Measurements from ENCODE around the gene CUEDC1.

Gene CUEDC1

DNA sequence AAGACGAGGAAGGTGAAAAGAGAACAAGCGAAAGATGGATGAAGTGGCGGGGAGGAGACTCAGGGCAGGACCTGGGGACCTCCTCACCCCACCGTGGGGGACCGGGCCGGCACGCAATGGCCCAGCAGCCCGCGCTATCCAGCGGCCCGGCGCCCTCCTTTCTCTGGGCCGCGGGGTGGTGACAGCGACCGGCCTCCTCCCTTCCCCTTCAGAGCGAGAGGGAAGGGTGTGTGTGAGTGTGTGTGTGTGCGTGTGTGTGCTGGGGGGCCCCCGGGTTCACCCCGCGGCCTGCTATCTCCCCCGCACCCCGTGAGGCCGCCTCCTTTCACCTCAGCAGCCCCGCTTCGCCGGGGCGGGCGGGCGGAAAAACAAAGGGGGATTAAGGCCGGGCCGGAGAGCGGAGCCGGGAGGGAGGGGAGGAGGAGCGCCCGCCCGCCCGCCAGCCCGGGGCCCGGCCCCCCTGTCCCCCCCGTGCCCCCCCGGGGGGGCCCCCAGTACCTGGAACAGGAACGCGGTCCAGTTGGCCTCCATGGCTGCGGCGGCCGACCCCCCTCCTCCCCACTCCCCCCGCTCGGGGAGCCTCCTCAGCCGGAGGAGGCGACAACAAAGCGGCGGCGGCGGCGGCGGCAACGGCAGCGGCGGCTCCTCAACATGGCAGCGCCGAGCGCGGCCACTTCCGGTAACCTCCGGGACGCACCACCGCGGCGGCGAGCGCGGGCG is 32.5 kb upstream of the CUEDC1 start, which contains the start of gene VEZF1:
VEZF1 (minus strand) TSS at position 674 of the 720 bp plus-strand sequence; CDS start at position 531, 143 bp downstream.
- Histone ChIP-seq H2AFZ (ENCODE audit: low read length) (peak within 1 kb of the TSS; percentile 80), H3K18ac (ENCODE audit: low read length) (peak within 1 kb of the TSS; percentile 99), H2AK5ac (ENCODE audit: low read depth, low read length) (peak within 1 kb of the TSS; percentile 85), H3K36me3 (replicated peaks in 1 of 2; ENCODE audit: control insufficient read depth in 2 of 2, insufficient read depth in 2 of 2, low read length in 2 of 2) (peaks cover 1 to 24% of the 10 kb centered on the region in 2 donors), H2BK15ac (ENCODE audit: low read length) (peak within 1 kb of the TSS; percentile 95), H3K79me1 (ENCODE audit: low read depth, low read length) (no peaks in the 10 kb centered on the region), H3K27ac (replicated peaks; ENCODE audit: low read length) (peak within 1 kb of the TSS; percentile 96), H4K91ac (ENCODE audit: low read depth, low read length, poor library complexity) (peak within 1 kb of the TSS; percentile 98), H2BK120ac (ENCODE audit: low read depth, low read length) (peak within 1 kb of the TSS; percentile 98), H3K4me2 (ENCODE audit: insufficient read depth, low read length, poor library complexity, severe bottlenecking) (peak within 1 kb of the TSS; percentile 91), H2BK5ac (ENCODE audit: low read length) (peak within 1 kb of the TSS; percentile 99), H3K27me3 (ENCODE audit: control insufficient read depth in 3 of 3, insufficient read depth in 3 of 3, low read depth in 1 of 3, low read length in 3 of 3) (no peaks in the 10 kb centered on the region), H3K23ac (ENCODE audit: low read depth, low read length, poor library complexity) (peak within 1 kb of the TSS; percentile 99), H2BK12ac (ENCODE audit: low read length) (peak within 1 kb of the TSS; percentile 92), H3K4ac (ENCODE audit: low read length) (peak within 1 kb of the TSS; percentile 77), H4K8ac (ENCODE audit: low read depth, low read length) (peak within 1 kb of the TSS; percentile 93), H3K4me3 (ENCODE audit: low read length in 2 of 2) (peak within 1 kb of the TSS; percentile 84 to 92), H3K14ac (ENCODE audit: low read length) (peak within 1 kb of the TSS; percentile 99), H3K9ac (ENCODE audit: low read depth, low read length, poor library complexity) (peak within 1 kb of the TSS; percentile 99), H3K9me3 (replicated peaks in 1 of 2; ENCODE audit: control insufficient read depth in 2 of 2, insufficient read depth in 1 of 2, low read depth in 1 of 2, low read length in 2 of 2) (no peaks in the 10 kb centered on the region), H3K4me1 (ENCODE audit: control insufficient read depth in 2 of 2, insufficient read depth in 1 of 2, low read depth in 1 of 2, low read length in 2 of 2) (peaks cover 20 to 51% of the 10 kb centered on the region in 2 donors)
- WGBS, 2 donors (ENCODE audit: extremely low coverage in 2 of 2, insufficient read length in 2 of 2, insufficient replicate concordance in 1 of 2) = no CpG with 5 or more reads among the region's 74 CpGs
- peak; percentile 80 for DNase-seq (ENCODE audit: low spot score)

- Histone ChIP-seq H3K27ac (replicated peaks; ENCODE audit: low read length) (peak overlapping the region; percentile 96), H2BK15ac (ENCODE audit: low read length) (peak overlapping the region; percentile 61), H2AFZ (ENCODE audit: low read length) (peak overlapping the region; percentile 80), H3K9me3 (replicated peaks in 1 of 2; ENCODE audit: control insufficient read depth in 2 of 2, insufficient read depth in 1 of 2, low read depth in 1 of 2, low read length in 2 of 2) (no peaks in the 10 kb centered on the region), H3K23ac (ENCODE audit: low read depth, low read length, poor library complexity) (peak overlapping the region; percentile 96), H3K27me3 (ENCODE audit: control insufficient read depth in 3 of 3, insufficient read depth in 3 of 3, low read depth in 1 of 3, low read length in 3 of 3) (no peaks in the 10 kb centered on the region), H4K8ac (ENCODE audit: low read depth, low read length) (no peak overlapping the region), H3K9ac (ENCODE audit: low read depth, low read length, poor library complexity) (peak overlapping the region; percentile 94), H3K4ac (ENCODE audit: low read length) (no peak overlapping the region), H3K36me3 (replicated peaks in 1 of 2; ENCODE audit: control insufficient read depth in 2 of 2, insufficient read depth in 2 of 2, low read length in 2 of 2) (peaks cover 4 to 31% of the 10 kb centered on the region in 2 donors), H2AK5ac (ENCODE audit: low read depth, low read length) (peak overlapping the region; percentile 30), H2BK5ac (ENCODE audit: low read length) (peak overlapping the region; percentile 99), H4K91ac (ENCODE audit: low read depth, low read length, poor library complexity) (peak overlapping the region; percentile 98), H3K18ac (ENCODE audit: low read length) (peak overlapping the region; percentile 97), H2BK12ac (ENCODE audit: low read length) (no peak overlapping the region), H3K4me1 (ENCODE audit: control insufficient read depth in 2 of 2, insufficient read depth in 1 of 2, low read depth in 1 of 2, low read length in 2 of 2) (peaks cover 20 to 54% of the 10 kb centered on the region in 2 donors), H3K79me1 (ENCODE audit: low read depth, low read length) (no peaks in the 10 kb centered on the region), H2BK120ac (ENCODE audit: low read depth, low read length) (peak overlapping the region; percentile 85), H3K4me3 (ENCODE audit: low read length in 2 of 2) (peak overlapping the region; percentile 84 to 92), H3K4me2 (ENCODE audit: insufficient read depth, low read length, poor library complexity, severe bottlenecking) (peak overlapping the region; percentile 55), H3K14ac (ENCODE audit: low read length) (no peak overlapping the region)
- peak; percentile 63 for DNase-seq (ENCODE audit: low spot score)
- WGBS, 2 donors (ENCODE audit: extremely low coverage in 2 of 2, insufficient read length in 2 of 2, insufficient replicate concordance in 1 of 2) = no CpG with 5 or more reads among the region's 38 CpGs
Observed at GRCh38 chr17:57986841-57987580, 31.8 kb upstream of the CUEDC1 start.

DNA sequence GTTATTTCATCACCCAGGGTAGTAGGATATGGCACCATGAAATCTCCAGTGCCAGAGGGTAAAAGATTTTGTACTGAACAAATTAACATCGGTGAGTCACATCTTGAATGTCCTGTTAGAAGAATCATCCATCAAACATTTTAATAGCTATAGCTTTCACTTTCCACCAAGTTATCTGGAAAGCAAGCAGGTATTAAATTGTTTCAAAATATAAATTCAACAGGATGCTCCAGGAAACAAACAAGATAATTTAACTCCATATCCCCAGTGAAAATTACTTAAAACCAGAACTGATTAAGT is 30.4 kb upstream of the CUEDC1 start:
- no peak overlapping the region for H2BK12ac ChIP-seq (ENCODE audit: low read length)
- H2BK5ac ChIP-seq (ENCODE audit: low read length) = no peak overlapping the region
- H3K4me2 ChIP-seq (ENCODE audit: insufficient read depth, low read length, poor library complexity, severe bottlenecking) = no peak overlapping the region
- no peak overlapping the region for H3K18ac ChIP-seq (ENCODE audit: low read length)
- H3K23ac ChIP-seq (ENCODE audit: low read depth, low read length, poor library complexity) = no peak overlapping the region
- H3K27me3 ChIP-seq (ENCODE audit: control insufficient read depth in 3 of 3, insufficient read depth in 3 of 3, low read depth in 1 of 3, low read length in 3 of 3) = no peaks in the 10 kb centered on the region
- WGBS, 2 donors (ENCODE audit: extremely low coverage in 2 of 2, insufficient read length in 2 of 2, insufficient replicate concordance in 1 of 2) = no CpG with 5 or more reads among the region's 1 CpG
- no peak overlapping the region for H2BK120ac ChIP-seq (ENCODE audit: low read depth, low read length)
- H2AK5ac ChIP-seq (ENCODE audit: low read depth, low read length) = no peak overlapping the region
- H2AFZ ChIP-seq (ENCODE audit: low read length) = no peak overlapping the region
- H3K9ac ChIP-seq (ENCODE audit: low read depth, low read length, poor library complexity) = no peak overlapping the region
- no peak overlapping the region for H3K4ac ChIP-seq (ENCODE audit: low read length)
- peaks cover 7 to 45% of the 10 kb centered on the region in 2 donors for H3K36me3 ChIP-seq (replicated peaks in 1 of 2; ENCODE audit: control insufficient read depth in 2 of 2, insufficient read depth in 2 of 2, low read length in 2 of 2)
- no peaks in the 10 kb centered on the region for H3K9me3 ChIP-seq (replicated peaks in 1 of 2; ENCODE audit: control insufficient read depth in 2 of 2, insufficient read depth in 1 of 2, low read depth in 1 of 2, low read length in 2 of 2)
- H4K8ac ChIP-seq (ENCODE audit: low read depth, low read length) = no peak overlapping the region
- H4K91ac ChIP-seq (ENCODE audit: low read depth, low read length, poor library complexity) = no peak overlapping the region
- peak overlapping the region in 1 of 2 donors; percentile 84 for H3K4me3 ChIP-seq (ENCODE audit: low read length in 2 of 2)
- H3K14ac ChIP-seq (ENCODE audit: low read length) = no peak overlapping the region
- H2BK15ac ChIP-seq (ENCODE audit: low read length) = no peak overlapping the region
- H3K4me1 ChIP-seq (ENCODE audit: control insufficient read depth in 2 of 2, insufficient read depth in 1 of 2, low read depth in 1 of 2, low read length in 2 of 2) = peaks cover 20 to 60% of the 10 kb centered on the region in 2 donors
- DNase-seq (ENCODE audit: low spot score) = no peak
- H3K79me1 ChIP-seq (ENCODE audit: low read depth, low read length) = no peaks in the 10 kb centered on the region
- H3K27ac ChIP-seq (replicated peaks; ENCODE audit: low read length) = no peak overlapping the region
